H1 (cell line): ENCODE data around the gene CFH. TPM values are rescaled to one million over a fixed set of nuclear protein-coding genes. Genes with fewer than 3 reads are reported as not detected.

ENCODE experiments used
- CTCF ChIA-PET: fragments of 300-600 bp; sonication (Branson Sonifier 250); formaldehyde crosslinking; loops from one replicate; lab custom pipeline; 2021; ENCODE audit not compliant: partially characterized antibody; lab: Charles Lee
- POLR2A ChIA-PET: fragments of 300-600 bp; sonication (Branson Sonifier 250); formaldehyde crosslinking; loops from one replicate; lab custom pipeline; 2021; ENCODE audit warnings: inconsistent platforms; ENCODE audit not compliant: partially characterized antibody; lab: Charles Lee
- DNase-seq, 2 experiments: peaks; one replicate each; pipeline versions ENCODE4 v3.0.0 to v3.0.0-alpha.2; 2010 to 2022; ENCODE audit warnings: low spot score in 2 of 2, low read depth in 1 of 2, mixed read lengths in 1 of 2
- FAIRE-seq: peaks from 2 replicates; lab custom pipeline; 2011; peaks lifted over from hg19 to GRCh38; lab: Jason Lieb, UNC
- H2AFZ ChIP-seq: 2 replicates; pipeline ENCODE4 v1.8.1; 2012; ENCODE audit warnings: low read length, inconsistent platforms
- H2AK5ac ChIP-seq: 2 replicates; pipeline ENCODE4 v1.6.1; 2013; ENCODE audit warnings: low read depth, low read length
- H2BK120ac ChIP-seq: replicated peaks from 2 replicates; pipeline ENCODE3; 2013; ENCODE audit warnings: low read depth, low read length, inconsistent platforms
- H2BK12ac ChIP-seq: 2 replicates; pipeline ENCODE4 v1.6.1; 2013; ENCODE audit warnings: low read depth, low read length
- H2BK15ac ChIP-seq: 2 replicates; pipeline ENCODE4 v1.6.1; 2013; ENCODE audit warnings: low read length
- H2BK20ac ChIP-seq: 2 replicates; pipeline ENCODE4 v1.6.1; 2013; ENCODE audit warnings: low read length
- H2BK5ac ChIP-seq: 2 replicates; pipeline ENCODE4 v1.6.1; 2013; ENCODE audit warnings: low read depth, low read length
- H3K14ac ChIP-seq: 2 replicates; pipeline ENCODE4 v1.6.1; 2013; ENCODE audit warnings: inconsistent platforms; ENCODE audit not compliant: insufficient read length
- H3K18ac ChIP-seq: 2 replicates; pipeline ENCODE4 v1.6.1; 2013; ENCODE audit warnings: low read length; ENCODE audit errors: extremely low read depth
- H3K23ac ChIP-seq: 2 replicates; pipeline ENCODE4 v1.6.1; 2013; ENCODE audit warnings: inconsistent platforms; ENCODE audit not compliant: insufficient read length
- H3K23me2 ChIP-seq: 2 replicates; pipeline ENCODE4 v1.6.1; 2013; ENCODE audit warnings: low read depth, low read length
- H3K27ac ChIP-seq: 2 replicates; pipeline ENCODE4 v1.6.1; 2011; ENCODE audit warnings: low read depth, low read length, inconsistent platforms
- H3K27me3 ChIP-seq, 4 experiments: replicated peaks in 1 of 4; 1 replicate in 1 of 4; 2 replicates in 3 of 4; pipeline versions ENCODE4 v1.6.1 to v1.8.1; 2011 to 2013; ENCODE audit warnings: low read length in 3 of 4, mild to moderate bottlenecking in 3 of 4, inconsistent platforms in 2 of 4, mixed read lengths in 2 of 4, moderate library complexity in 1 of 4; ENCODE audit not compliant: control insufficient read depth in 3 of 4, insufficient read depth in 3 of 4; ENCODE audit errors: extremely low read depth in 1 of 4
- H3K36me3 ChIP-seq, 4 experiments: 2 replicates each; pipeline versions ENCODE4 v1.6.1 to v1.8.1; 2011 to 2013; ENCODE audit warnings: mild to moderate bottlenecking in 4 of 4, low read length in 3 of 4, moderate library complexity in 2 of 4, control low read depth in 1 of 4, inconsistent platforms in 1 of 4; ENCODE audit not compliant: insufficient read depth in 4 of 4, control insufficient read depth in 2 of 4
- H3K4ac ChIP-seq: replicated peaks from 2 replicates; pipeline ENCODE3; 2013; ENCODE audit warnings: low read length, low read depth, mixed read lengths, inconsistent platforms; ENCODE audit not compliant: insufficient read length
- H3K4me1 ChIP-seq, 4 experiments: replicated peaks in 1 of 4; 1 replicate in 1 of 4; 2 replicates in 3 of 4; pipeline versions ENCODE4 v1.6.1 to v1.8.1; 2011 to 2013; ENCODE audit warnings: low read length in 3 of 4, inconsistent platforms in 2 of 4, mixed read lengths in 1 of 4; ENCODE audit not compliant: insufficient read depth in 4 of 4, control insufficient read depth in 3 of 4
- H3K4me2 ChIP-seq, 2 experiments: 2 replicates each; pipeline versions ENCODE4 v1.6.1 to v1.8.1; 2011 to 2013; ENCODE audit warnings: low read depth in 2 of 2, low read length in 2 of 2, control low read depth in 1 of 2, inconsistent platforms in 1 of 2, mild to moderate bottlenecking in 1 of 2; ENCODE audit not compliant: insufficient read depth in 1 of 2
- H3K4me3 ChIP-seq, 4 experiments: fragments of 200-600, 300-600 bp in 1 of 4; sonication (generic), shearing (Covaris generic), sonication (Bioruptor Twin) in 1 of 4; 2 replicates each; pipeline versions ENCODE4 v1.5.1 to v1.8.1; 2011 to 2016; ENCODE audit warnings: low read length in 4 of 4, low read depth in 3 of 4, control low read depth in 2 of 4, inconsistent platforms in 2 of 4, mild to moderate bottlenecking in 2 of 4, mixed read lengths in 1 of 4, moderate library complexity in 1 of 4; ENCODE audit not compliant: insufficient read depth in 2 of 4; ENCODE audit errors: extremely low read depth in 1 of 4
- H3K56ac ChIP-seq: replicated peaks from 2 replicates; pipeline ENCODE3; 2013; ENCODE audit warnings: low read depth, mild to moderate bottlenecking, mixed read lengths, low read length, inconsistent platforms; ENCODE audit not compliant: insufficient read length
- H3K79me1 ChIP-seq: 2 replicates; pipeline ENCODE4 v1.6.1; 2013; ENCODE audit warnings: low read depth, low read length, control low read depth
- H3K79me2 ChIP-seq, 2 experiments: 2 replicates each; pipeline versions ENCODE4 v1.6.1 to v1.8.1; 2012 to 2013; ENCODE audit warnings: low read length in 2 of 2, mild to moderate bottlenecking in 2 of 2, inconsistent platforms in 1 of 2; ENCODE audit not compliant: insufficient read depth in 2 of 2, control insufficient read depth in 1 of 2
- H3K9ac ChIP-seq, 4 experiments: replicated peaks in 1 of 4; 1 replicate in 1 of 4; 2 replicates in 3 of 4; pipeline versions ENCODE4 v1.6.1 to v1.8.1; 2011 to 2013; ENCODE audit warnings: low read depth in 3 of 4, low read length in 3 of 4, control low read depth in 2 of 4, mild to moderate bottlenecking in 2 of 4, moderate library complexity in 2 of 4, inconsistent platforms in 1 of 4; ENCODE audit errors: extremely low read depth in 1 of 4
- H3K9me3 ChIP-seq, 2 experiments: 2 replicates each; pipeline versions ENCODE4 v1.6.1 to v1.8.1; 2012 to 2013; ENCODE audit warnings: mild to moderate bottlenecking in 2 of 2, moderate library complexity in 2 of 2, control low read depth in 1 of 2, inconsistent platforms in 1 of 2, low read depth in 1 of 2, low read length in 1 of 2, mixed read lengths in 1 of 2; ENCODE audit not compliant: insufficient read depth in 2 of 2
- H4K20me1 ChIP-seq, 2 experiments: replicated peaks in 1 of 2; 2 replicates each; pipeline versions ENCODE3 to v1.8.1; 2011 to 2013; ENCODE audit warnings: inconsistent platforms in 2 of 2, low read length in 2 of 2, mild to moderate bottlenecking in 1 of 2; ENCODE audit not compliant: insufficient read depth in 2 of 2, control insufficient read depth in 1 of 2
- H4K5ac ChIP-seq: 2 replicates; pipeline ENCODE4 v1.6.1; 2013; ENCODE audit warnings: low read length, low read depth, mixed read lengths, inconsistent platforms; ENCODE audit not compliant: insufficient read length
- H4K8ac ChIP-seq: 2 replicates; pipeline ENCODE4 v1.8.0; 2013; ENCODE audit warnings: mild to moderate bottlenecking, moderate library complexity, low read length, inconsistent platforms; ENCODE audit not compliant: insufficient read depth; ENCODE audit errors: extremely low read depth
- H4K91ac ChIP-seq: replicated peaks from 2 replicates; pipeline ENCODE3; 2013; ENCODE audit warnings: low read length, mixed read lengths, inconsistent platforms; ENCODE audit not compliant: insufficient read length
- ATF3 ChIP-seq: IDR thresholded peaks from 2 replicates; pipeline ENCODE4 v1.6.1; 2011; ENCODE audit warnings: low read depth, mild to moderate bottlenecking, low read length; ENCODE audit not compliant: insufficient read depth
- CBX5 ChIP-seq: fragments of 300-800, 300-1000 bp; sonication (generic); IDR thresholded peaks from 2 replicates; pipeline ENCODE4 v1.7.1; 2016; ENCODE audit warnings: antibody characterized with exemption, low read length, low read depth
- CTCF ChIP-seq, 3 experiments: IDR thresholded peaks; 1 replicate in 2 of 3; 2 replicates in 1 of 3; pipeline versions ENCODE4 v1.5.1 to v1.6.1; 2011; ENCODE audit warnings: low read length in 3 of 3, mild to moderate bottlenecking in 3 of 3, inconsistent platforms in 2 of 3, low read depth in 1 of 3, moderate library complexity in 1 of 3; ENCODE audit not compliant: insufficient read depth in 1 of 3; ENCODE audit errors: control extremely low read depth in 1 of 3
- E2F6 ChIP-seq: IDR thresholded peaks from 2 replicates; pipeline ENCODE4 v1.6.1; 2012; ENCODE audit warnings: inconsistent platforms
- GABPA ChIP-seq: IDR thresholded peaks from 2 replicates; pipeline ENCODE4 v1.6.1; 2011; ENCODE audit warnings: mild to moderate bottlenecking, low read length, moderate library complexity, borderline replicate concordance; ENCODE audit not compliant: insufficient read depth
- RNF2 ChIP-seq: fragments of 200-900, 300-1000 bp; sonication (generic); IDR thresholded peaks from 2 replicates; pipeline ENCODE4 v1.7.1; 2016; ENCODE audit warnings: borderline replicate concordance, low read depth, mild to moderate bottlenecking, antibody characterized with exemption, low read length; ENCODE audit not compliant: poor library complexity, severe bottlenecking; ENCODE audit errors: missing control alignments
- SP1 ChIP-seq: IDR thresholded peaks from 2 replicates; pipeline ENCODE4 v1.6.1; 2011; ENCODE audit warnings: low read depth, low read length
- WGBS, 2 experiments: shearing (Covaris generic) in 1 of 2; methylation state at CpG; one replicate each; pipeline versions ENCODE4 v1.1.6 to v1.1.7; 2013 to 2015; ENCODE audit warnings: low lambda C conversion rate in 2 of 2, mixed read lengths in 2 of 2, inconsistent platforms in 1 of 2, low coverage in 1 of 2, missing lambda C conversion rate in 1 of 2; ENCODE audit not compliant: insufficient replicate concordance in 2 of 2, insufficient coverage in 1 of 2, insufficient read length in 1 of 2; ENCODE audit errors: extremely low coverage in 1 of 2, missing lambda C conversion rate in 1 of 2; 5-methylcytosine and 5-hydroxymethylcytosine counted together
- polyA plus RNA-seq, 7 experiments: library from polyadenylated mRNA; depleted of rRNA in 3 of 7; stranded (reverse) in 5 of 7; unstranded in 2 of 7; fragments of >200 nt in 5 of 7; fragments of 200-250 nt in 2 of 7; gene quantifications; 1 replicate in 5 of 7; 2 replicates in 1 of 7; 4 replicates in 1 of 7; pipeline versions ENCODE4 v1.2.1 to v1.2.3, GENCODE V29; 2011 to 2013; ENCODE audit warnings: missing spikeins in 2 of 7, mixed read lengths in 2 of 7
- total RNA-seq: library from RNA; stranded (reverse); fragmentation: NEBNext Ultra II Directional; extraction: Animal tissue kit (Norgen Biotek cat#: 25700); gene quantifications from 2 replicates; pipeline ENCODE4 v1.2.1, GENCODE V29; 2021

Gene CFH
- total and polyA plus RNA-seq, 2 of the 8 experiments (the other 6 are each of a cell fraction or from before 2014, with no cell fraction given), result not detected

GRCh38 chr1:196623079-196623478 lies 28.8 kb upstream of the CFH start:
- FAIRE-seq (no peak), DNase-seq (no peak)
- TF ChIP-seq CBX5, result no peak
- no peak for TF ChIP-seq RNF2
- no peak for TF ChIP-seq SP1
- no peak for TF ChIP-seq ATF3
- no peak for TF ChIP-seq E2F6
- no peak for TF ChIP-seq CTCF (IDR thresholded peaks at IDR 0.05; ENCODE audit: control extremely low read depth in 1 of 3, insufficient read depth in 1 of 3, low read depth in 1 of 3, low read length in 3 of 3)
- TF ChIP-seq GABPA, result no peak
- 82% methylated on average over 1 of the region's 1 CpG; no CpG with 5 or more reads in 1 of the 2 experiments for WGBS, 2 experiments
- ChIA-PET POLR2A (no interaction called here), CTCF (interaction anchor here (0.7 kb wide), 1 partner anchor 98 kb away, joined by 3 read pairs; no protein-coding TSS in a partner anchor)
- Histone ChIP-seq H2BK120ac (no peak overlapping the region), H4K8ac (no peak overlapping the region), H3K4me3 (no peak overlapping the region), H3K14ac (no peak overlapping the region), H4K20me1 (no peaks in the 10 kb centered on the region), H4K5ac (no peak overlapping the region), H3K36me3 (no peaks in the 10 kb centered on the region), H3K18ac (no peak overlapping the region), H2BK15ac (no peak overlapping the region), H3K56ac (no peak overlapping the region), H3K9ac (no peak overlapping the region), H3K79me2 (no peaks in the 10 kb centered on the region), H3K4ac (no peak overlapping the region), H3K4me2 (no peak overlapping the region), H4K91ac (no peak overlapping the region), H3K9me3 (no peaks in the 10 kb centered on the region), H2BK12ac (no peak overlapping the region), H2BK5ac (no peak overlapping the region), H3K4me1 (no peaks in the 10 kb centered on the region), H2BK20ac (no peak overlapping the region), H3K23me2 (no peaks in the 10 kb centered on the region; the same call in 1 of the 2 replicates), H2AK5ac (no peak overlapping the region), H3K27ac (no peak overlapping the region), H3K79me1 (no peaks in the 10 kb centered on the region), H3K27me3 (no peaks in the 10 kb centered on the region), H2AFZ (no peak overlapping the region), H3K23ac (no peak overlapping the region)
